ENCODE data around the gene ATAD2B. TPM values are rescaled to one million over a fixed set of nuclear protein-coding genes. Genes with fewer than 3 reads are reported as not detected.

ATAD2B gene
- total and polyA plus RNA-seq, 2 experiments from 2014 or later = 4.8 to 6.7 TPM

- no peaks in the 10 kb centered on the region for H4K20me1 ChIP-seq (ENCODE audit: insufficient read depth)
- in situ Hi-C loops (cut with MboI) = loop anchor here (25.0 kb wide), 1 partner anchor 381 kb away; the partner anchor contains the start of gene KLHL29
- H3K4me3 ChIP-seq = no peak overlapping the region
- whole genome bisulfite sequencing, 2 experiments (ENCODE audit: low coverage in 1 of 2, low lambda C conversion rate in 2 of 2, missing lambda C conversion rate in 2 of 2) = 84 to 93% methylated on average over 5 of the region's 5 CpGs
- H3K9me3 ChIP-seq (ENCODE audit: low read depth) = no peaks in the 10 kb centered on the region
- no peak overlapping the region for H3K27ac ChIP-seq
- H3K9me2 ChIP-seq (ENCODE audit: insufficient read depth) = no peaks in the 10 kb centered on the region
- TF ChIP-seq EZH2phosphoT487 (IDR thresholded peaks at IDR 0.05; ENCODE audit: insufficient read depth, low read depth) (no peak), EZH2 (IDR thresholded peaks at IDR 0.05; ENCODE audit: insufficient read depth, poor library complexity, severe bottlenecking) (no peak)
- H3K4me1 ChIP-seq (ENCODE audit: insufficient read depth) = no peaks in the 10 kb centered on the region
- no peak for DNase-seq
- no peak overlapping the region for H3K9ac ChIP-seq
- no peak overlapping the region for H2AFZ ChIP-seq
- H3K4me2 ChIP-seq (ENCODE audit: unreplicated experiment) = no peak overlapping the region
- H3K36me3 ChIP-seq (ENCODE audit: low read depth) = peaks cover 14% of the 10 kb centered on the region
- no peaks in the 10 kb centered on the region for H3F3A ChIP-seq (ENCODE audit: insufficient read depth)
- no peaks in the 10 kb centered on the region for H3K27me3 ChIP-seq (replicated peaks; ENCODE audit: insufficient read depth)
- H3K79me2 ChIP-seq (ENCODE audit: insufficient read depth) = no peaks in the 10 kb centered on the region
These were observed 158.9 kb downstream of the ATAD2B start for GRCh38 chr2:23767876-23768621.

- DNase-seq = no peak
- Histone ChIP-seq H3K36me3 (ENCODE audit: low read depth) (peaks cover 4% of the 10 kb centered on the region; the same call in 1 of the 2 replicates), H3K4me2 (ENCODE audit: unreplicated experiment) (no peak overlapping the region), H3K4me3 (no peak overlapping the region), H3K9ac (no peak overlapping the region), H3K4me1 (ENCODE audit: insufficient read depth) (peaks cover 19% of the 10 kb centered on the region), H3K27me3 (replicated peaks; ENCODE audit: insufficient read depth) (no peaks in the 10 kb centered on the region), H3K9me2 (ENCODE audit: insufficient read depth) (no peaks in the 10 kb centered on the region), H3F3A (ENCODE audit: insufficient read depth) (peaks cover 33% of the 10 kb centered on the region), H3K79me2 (ENCODE audit: insufficient read depth) (no peaks in the 10 kb centered on the region), H3K27ac (no peak overlapping the region), H2AFZ (no peak overlapping the region), H3K9me3 (ENCODE audit: low read depth) (no peaks in the 10 kb centered on the region), H4K20me1 (ENCODE audit: insufficient read depth) (no peaks in the 10 kb centered on the region)
- no peak for TF ChIP-seq EZH2 (IDR thresholded peaks at IDR 0.05; ENCODE audit: insufficient read depth, poor library complexity, severe bottlenecking)
- TF ChIP-seq EZH2phosphoT487 (IDR thresholded peaks at IDR 0.05; ENCODE audit: insufficient read depth, low read depth) = no peak
- WGBS, 2 experiments (ENCODE audit: low coverage in 1 of 2, low lambda C conversion rate in 2 of 2, missing lambda C conversion rate in 2 of 2) = 99 to 100% methylated on average over 3 of the region's 3 CpGs
- in situ Hi-C loops (cut with MboI) = loop anchor here (25.0 kb wide), 1 partner anchor 375 kb away; the partner anchor contains the start of gene KLHL29
These were observed 164.8 kb downstream of the ATAD2B start for GRCh38 chr2:23762141-23762540.

- H2AFZ ChIP-seq = no peak overlapping the region
- H3K9ac ChIP-seq = no peak overlapping the region
- no peaks in the 10 kb centered on the region for H3K9me2 ChIP-seq (ENCODE audit: insufficient read depth)
- no peak for TF ChIP-seq EZH2 (IDR thresholded peaks at IDR 0.05; ENCODE audit: insufficient read depth, poor library complexity, severe bottlenecking)
- TF ChIP-seq EZH2phosphoT487 (IDR thresholded peaks at IDR 0.05; ENCODE audit: insufficient read depth, low read depth) = no peak
- H3K27ac ChIP-seq = no peak overlapping the region
- peaks cover 19% of the 10 kb centered on the region for H3K4me1 ChIP-seq (ENCODE audit: insufficient read depth)
- H3K79me2 ChIP-seq (ENCODE audit: insufficient read depth) = no peaks in the 10 kb centered on the region
- peaks cover 4% of the 10 kb centered on the region; the same call in 1 of the 2 replicates for H3K36me3 ChIP-seq (ENCODE audit: low read depth)
- no peaks in the 10 kb centered on the region for H3K9me3 ChIP-seq (ENCODE audit: low read depth)
- H4K20me1 ChIP-seq (ENCODE audit: insufficient read depth) = no peaks in the 10 kb centered on the region
- WGBS, 2 experiments (ENCODE audit: low coverage in 1 of 2, low lambda C conversion rate in 2 of 2, missing lambda C conversion rate in 2 of 2) = 3 to 4% methylated on average over 1 of the region's 1 CpG
- no peak for DNase-seq
- no peak overlapping the region for H3K4me2 ChIP-seq (ENCODE audit: unreplicated experiment)
- H3K27me3 ChIP-seq (replicated peaks; ENCODE audit: insufficient read depth) = no peaks in the 10 kb centered on the region
- peaks cover 38% of the 10 kb centered on the region for H3F3A ChIP-seq (ENCODE audit: insufficient read depth)
- in situ Hi-C loops (cut with MboI) = loop anchor here (25.0 kb wide), 1 partner anchor 374 kb away; the partner anchor contains the start of gene KLHL29
- H3K4me3 ChIP-seq = no peak overlapping the region
These were observed 165.3 kb downstream of the ATAD2B start for GRCh38 chr2:23761638-23762037.

- no peaks in the 10 kb centered on the region for H4K20me1 ChIP-seq (ENCODE audit: insufficient read depth)
- H3K9ac ChIP-seq = no peak overlapping the region
- TF ChIP-seq EZH2phosphoT487 (IDR thresholded peaks at IDR 0.05; ENCODE audit: insufficient read depth, low read depth) (no peak), EZH2 (IDR thresholded peaks at IDR 0.05; ENCODE audit: insufficient read depth, poor library complexity, severe bottlenecking) (no peak)
- no peaks in the 10 kb centered on the region for H3K27me3 ChIP-seq (replicated peaks; ENCODE audit: insufficient read depth)
- no peak overlapping the region for H3K4me3 ChIP-seq
- WGBS, 2 experiments (ENCODE audit: low coverage in 1 of 2, low lambda C conversion rate in 2 of 2, missing lambda C conversion rate in 2 of 2) = 28 to 49% methylated on average over 3 to 4 of the region's 4 CpGs
- H3K27ac ChIP-seq = no peak overlapping the region
- peak; percentile 72 for DNase-seq
- no peaks in the 10 kb centered on the region for H3K9me3 ChIP-seq (ENCODE audit: low read depth)
- peaks cover 4% of the 10 kb centered on the region; the same call in 1 of the 2 replicates for H3K36me3 ChIP-seq (ENCODE audit: low read depth)
- H3K9me2 ChIP-seq (ENCODE audit: insufficient read depth) = no peaks in the 10 kb centered on the region
- no peaks in the 10 kb centered on the region for H3K79me2 ChIP-seq (ENCODE audit: insufficient read depth)
- H2AFZ ChIP-seq = no peak overlapping the region
- peaks cover 21% of the 10 kb centered on the region for H3K4me1 ChIP-seq (ENCODE audit: insufficient read depth)
- in situ Hi-C loops (cut with MboI) = loop anchor here (25.0 kb wide), 1 partner anchor 373 kb away; the partner anchor contains the start of gene KLHL29
- H3F3A ChIP-seq (ENCODE audit: insufficient read depth) = peaks cover 38% of the 10 kb centered on the region
- H3K4me2 ChIP-seq (ENCODE audit: unreplicated experiment) = no peak overlapping the region
These were observed 166.2 kb downstream of the ATAD2B start for GRCh38 chr2:23760736-23761135.
